Activated T-helper 9 cell treated with anti-CD3 and anti-CD28 coated beads, Interleukin-2, amount 50 U/mL, for 16 hours (primary cell): ENCODE results near the gene KRTAP10-4.
"Not testable (repeated sequence)": the region's sequence is repeated elsewhere in the genome, so short reads cannot be mapped to it uniquely, and the experiment has no call there.

Experiments
- DNase-seq: peaks from one replicate; pipeline ENCODE4 v3.0.0-alpha.2; 2020; ENCODE audit warnings: low read depth

Gene KRTAP10-4

GRCh38 chr21:44580231-44580821, 6.8 kb downstream of the KRTAP10-4 start, which contains the start of gene KRTAP10-5:
KRTAP10-5 (minus strand) TSS chr21:44580604; CDS start chr21:44580578, 26 bp downstream.
- not testable (repeated sequence) for DNase-seq

- no peak for DNase-seq
These were observed 7.6 kb downstream of the KRTAP10-4 start for GRCh38 chr21:44581158-44581557.

DNA sequence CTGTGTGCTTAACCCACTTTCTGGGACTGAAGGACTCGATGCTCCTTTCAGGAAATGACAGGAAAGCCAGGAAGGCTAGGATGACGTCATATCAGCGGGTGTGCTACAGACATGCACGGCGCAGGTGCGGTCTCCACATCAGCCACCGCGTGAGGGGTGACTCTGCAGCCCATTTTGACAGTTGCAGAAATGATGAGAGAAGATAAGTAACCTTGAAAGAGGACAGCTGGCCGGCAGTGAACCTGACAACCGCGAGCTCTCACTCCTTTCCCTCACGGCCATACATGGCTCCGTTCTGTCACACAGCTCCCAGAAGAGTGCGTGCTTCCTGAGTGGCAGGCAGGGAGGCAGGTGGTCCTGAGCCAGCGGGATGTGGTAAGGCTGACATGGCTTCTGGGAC, 8.5 kb downstream of the KRTAP10-4 start:
- DNase-seq = no peak

- DNase-seq = no peak
These were observed 9.7 kb downstream of the KRTAP10-4 start for GRCh38 chr21:44583089-44583799.

- DNase-seq = no peak
These were observed 10.2 kb downstream of the KRTAP10-4 start for GRCh38 chr21:44583800-44584147.

- no peak for DNase-seq
These were observed 12.4 kb downstream of the KRTAP10-4 start for GRCh38 chr21:44585892-44586291.

GRCh38 chr21:44589094-44589493, 15.6 kb downstream of the KRTAP10-4 start:
- DNase-seq = no peak

DNA sequence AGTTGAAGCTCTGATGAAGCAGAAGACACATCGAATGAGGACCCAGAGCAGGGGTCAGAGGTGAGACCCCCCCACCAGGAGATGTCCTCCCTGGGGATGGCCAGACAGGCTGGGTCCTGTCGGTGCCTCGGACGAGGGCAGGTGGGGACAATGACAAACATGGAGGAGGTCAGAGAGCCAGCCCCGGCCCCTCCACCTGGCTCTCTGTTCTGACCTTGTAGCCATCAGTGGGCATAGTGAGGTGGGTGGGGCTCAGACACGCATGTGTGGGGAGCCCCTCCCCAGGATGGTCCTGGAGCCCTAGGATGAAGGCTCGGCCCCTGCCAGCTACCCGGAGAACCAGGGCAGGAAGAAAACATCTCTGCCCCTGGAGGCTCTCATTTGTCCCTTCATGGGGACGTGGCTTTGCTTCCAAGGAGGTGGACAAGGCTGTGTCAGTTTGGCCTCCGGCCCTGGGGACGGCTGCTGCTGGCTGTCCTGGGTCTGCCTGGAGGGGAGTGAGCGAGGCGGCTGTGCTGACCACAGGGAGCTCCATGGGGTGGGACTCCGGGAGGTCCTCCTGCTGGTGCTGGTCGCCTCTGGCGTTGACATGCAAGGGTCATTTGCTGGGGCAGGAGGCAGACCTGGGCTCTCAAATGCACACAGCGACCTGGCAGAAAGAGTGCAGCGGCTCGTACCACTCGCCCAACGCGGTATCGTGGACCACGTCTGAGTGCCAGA, 16.2 kb downstream of the KRTAP10-4 start:
- DNase-seq = no peak

DNA sequence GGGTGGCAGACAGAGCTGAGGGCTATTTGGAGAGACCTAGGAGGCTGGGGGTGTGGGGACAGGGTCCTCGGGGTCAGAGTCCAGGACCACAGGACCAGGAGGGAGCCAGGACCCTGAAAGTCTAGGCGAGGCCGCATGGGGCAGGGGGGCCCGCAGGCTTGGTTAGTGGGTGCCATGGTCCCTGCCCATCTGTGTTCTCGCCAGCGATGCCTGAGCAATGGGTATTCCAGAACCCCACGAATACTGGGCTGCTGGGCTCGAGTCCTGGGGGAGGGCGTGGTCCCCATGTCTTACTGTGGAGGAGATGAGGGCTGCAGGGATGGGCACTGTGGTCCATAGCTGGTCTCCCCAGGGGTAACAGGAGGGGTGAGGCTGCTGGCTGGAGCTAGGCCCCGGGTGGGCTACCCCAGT, 16.8 kb downstream of the KRTAP10-4 start:
- no peak for DNase-seq

DNA sequence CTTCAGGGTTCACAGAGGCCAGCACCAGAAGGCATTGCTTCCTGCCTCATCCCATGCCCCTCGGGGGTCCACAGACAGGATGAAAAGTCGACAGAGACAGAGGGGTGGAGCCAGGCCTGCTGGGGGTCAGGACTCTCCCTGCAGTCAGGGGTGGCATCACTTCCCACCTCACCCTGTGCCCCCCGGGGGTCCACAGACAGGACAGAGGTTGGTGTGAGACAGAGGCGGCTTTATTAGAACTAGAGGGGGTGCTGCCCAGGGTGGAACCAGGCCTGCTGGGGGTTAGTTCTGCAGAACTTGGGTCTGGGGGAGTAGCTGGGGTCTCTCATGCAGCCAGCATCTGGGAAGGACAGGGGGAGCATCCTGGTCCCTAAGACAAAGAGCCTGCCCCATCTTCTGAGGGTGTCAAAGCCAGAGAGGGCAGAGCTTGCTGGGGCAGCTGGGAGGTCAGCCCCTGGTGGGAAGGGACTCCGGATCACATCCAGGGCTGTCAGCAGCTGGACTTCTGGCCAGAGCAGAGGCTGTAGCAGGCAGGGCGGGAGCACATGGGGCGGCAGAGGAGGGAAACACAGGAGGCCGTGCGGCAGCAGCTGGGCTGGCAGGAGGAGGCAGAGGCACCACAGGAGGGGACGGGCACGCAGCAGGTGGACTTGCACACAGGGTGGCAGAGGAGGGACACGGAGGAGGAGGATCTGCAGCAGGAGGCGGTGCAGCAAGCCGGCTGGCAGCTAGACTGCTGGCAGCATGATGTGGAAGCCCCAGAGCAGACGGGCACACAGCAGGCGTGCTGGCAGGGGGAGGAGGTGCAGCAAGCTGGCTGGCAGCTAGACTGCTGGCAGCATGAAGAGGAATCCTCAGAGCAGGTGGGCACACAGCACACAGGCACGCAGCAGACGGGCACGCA, 17.6 kb downstream of the KRTAP10-4 start:
- not testable (repeated sequence) for DNase-seq

GRCh38 chr21:44591801-44592130, 18.2 kb downstream of the KRTAP10-4 start:
- not testable (repeated sequence) for DNase-seq

- DNase-seq = no peak
These were observed 19.1 kb downstream of the KRTAP10-4 start, which contains the start of gene KRTAP10-6 for GRCh38 chr21:44592446-44593311. KRTAP10-6 (minus strand) TSS chr21:44592505; CDS start chr21:44592484, 21 bp downstream.

DNA sequence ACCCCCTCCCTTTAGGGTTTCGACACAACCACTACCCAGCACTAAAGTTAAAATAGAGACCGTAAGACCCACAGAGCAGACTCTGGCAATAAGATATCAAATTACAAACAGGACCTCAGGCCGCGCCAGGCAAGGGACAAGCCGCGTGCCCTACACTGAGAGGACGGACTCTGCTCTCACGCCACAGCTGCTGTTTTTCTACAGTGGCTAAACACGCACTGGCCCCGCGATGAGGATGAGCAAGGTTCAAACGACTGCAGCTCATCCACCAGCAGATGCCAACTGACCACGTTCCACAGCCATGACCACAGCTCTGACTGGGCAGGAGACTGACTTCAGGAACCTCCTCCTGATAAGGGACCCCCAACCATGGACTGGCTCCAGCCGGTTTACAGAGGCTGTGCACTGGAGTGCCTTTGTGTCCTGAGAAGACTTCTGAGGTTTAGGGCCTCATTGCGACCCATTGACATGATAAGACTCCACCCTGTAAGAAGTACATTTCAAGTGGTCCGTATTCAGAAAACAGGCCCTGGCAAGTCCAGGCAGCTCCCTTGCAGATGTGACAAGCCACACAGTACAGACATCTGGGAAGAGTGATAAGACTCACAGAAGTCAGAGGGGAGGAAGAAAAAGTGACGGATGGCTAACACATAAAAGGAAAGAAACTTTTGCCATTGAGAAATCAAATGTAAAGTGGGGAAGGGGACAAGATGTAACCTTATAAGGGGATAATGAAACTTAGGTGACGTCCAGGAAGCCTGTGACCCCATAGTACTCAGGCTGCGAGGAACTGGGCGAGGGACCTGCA, 20.3 kb downstream of the KRTAP10-4 start:
- DNase-seq = no peak

DNA sequence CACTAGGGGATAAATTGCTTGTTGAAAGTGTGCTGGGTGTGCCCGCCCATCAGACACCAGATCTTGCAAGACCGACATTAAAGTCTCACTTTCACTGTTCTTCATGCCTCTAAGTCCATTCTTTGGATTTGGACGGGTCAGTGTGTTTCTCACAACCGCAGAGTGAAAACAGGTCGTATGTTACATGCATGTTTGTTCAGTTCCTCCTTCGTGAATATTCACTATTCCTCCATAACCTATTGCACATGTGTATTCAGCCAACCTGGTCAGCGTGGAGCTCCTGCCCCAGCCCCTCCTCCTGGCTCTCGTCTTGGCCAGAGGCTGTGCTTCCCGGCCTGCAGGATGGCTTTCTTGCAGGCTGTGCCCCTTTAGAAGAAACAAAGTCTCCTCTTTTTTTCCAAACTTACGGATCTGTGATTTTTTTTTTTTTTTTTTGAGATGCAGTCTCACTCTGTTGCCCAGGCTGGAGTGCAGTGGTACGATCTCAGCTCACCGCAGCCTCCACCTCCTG, 20.9 kb downstream of the KRTAP10-4 start:
- DNase-seq = no peak

GRCh38 chr21:44595524-44595923, 22.0 kb downstream of the KRTAP10-4 start:
- DNase-seq = no peak

- no peak for DNase-seq
These were observed 22.7 kb downstream of the KRTAP10-4 start for GRCh38 chr21:44596068-44596725.

GRCh38 chr21:44598061-44598460, 24.5 kb downstream of the KRTAP10-4 start:
- no peak for DNase-seq

DNA sequence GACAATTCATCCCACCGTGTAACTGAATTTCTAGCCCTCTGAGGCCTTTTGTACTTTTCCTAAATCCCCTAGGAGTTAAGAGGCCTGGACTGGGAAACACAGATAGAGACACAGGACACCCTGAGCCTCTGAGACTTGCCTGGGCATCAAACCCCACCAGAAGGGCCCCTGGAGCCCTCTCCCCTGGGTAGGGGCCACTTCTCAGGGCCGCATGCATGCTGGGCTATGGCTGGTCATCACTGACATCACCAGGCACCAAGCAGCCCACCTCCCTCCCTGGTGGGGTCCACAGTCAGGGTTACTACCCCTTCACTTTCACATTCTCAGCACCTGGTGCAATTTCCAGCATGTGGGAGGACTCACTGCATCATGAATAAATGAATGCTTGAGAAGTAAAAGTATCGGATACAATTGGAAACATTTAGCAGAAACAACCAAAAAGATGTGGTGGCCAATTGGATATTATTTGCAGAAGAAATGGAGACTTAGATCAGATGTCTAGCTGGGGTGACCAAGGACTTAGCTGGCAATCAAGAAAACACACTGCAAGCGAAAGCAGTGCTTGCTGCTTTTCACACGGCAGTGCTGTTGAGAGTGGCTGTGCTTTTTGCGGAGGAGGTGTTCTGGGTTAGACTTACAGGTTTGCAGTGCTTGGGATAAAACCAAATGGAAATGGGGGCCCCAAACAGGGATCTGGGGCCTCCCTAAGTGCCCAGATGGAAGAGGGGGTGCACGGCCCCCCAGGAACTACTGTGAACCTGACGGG, 25.9 kb downstream of the KRTAP10-4 start:
- DNase-seq = no peak
